ENCODE measurements around the gene RB1.

RB1 gene

GRCh38 chr13:48316826-48317510 lies 13.4 kb downstream of the RB1 start:
- FAIRE-seq: no peak

GRCh38 chr13:48317511-48318376 lies 14.2 kb downstream of the RB1 start:
- no peak for DNase-seq (ENCODE audit: insufficient read length, low spot score)
- FAIRE-seq: no peak
- TF ChIP-seq PAX5 (IDR thresholded peaks at IDR 0.05; ENCODE audit: insufficient read depth, low read length, severe bottlenecking) (no peak), POU2F2 (IDR thresholded peaks at IDR 0.05; ENCODE audit: low read depth, low read length) (no peak), POLR2A (IDR thresholded peaks at IDR 0.05; ENCODE audit: low read depth, low read length) (no peak; the same call in 1 of the 2 replicates), TAF1 (IDR thresholded peaks at IDR 0.05; ENCODE audit: low read depth, low read length) (no peak), SPI1 (IDR thresholded peaks at IDR 0.05; ENCODE audit: low read depth, low read length) (no peak), POLR2AphosphoS5 (IDR thresholded peaks at IDR 0.05; ENCODE audit: low read depth, low read length) (no peak)

More at GRCh38 chr13:48316826-48317510, 13.4 kb downstream of the RB1 start:
- no peak for DNase-seq (ENCODE audit: insufficient read length, low spot score)
- TF ChIP-seq PAX5 (IDR thresholded peaks at IDR 0.05; ENCODE audit: insufficient read depth, low read length, severe bottlenecking) (no peak), SPI1 (IDR thresholded peaks at IDR 0.05; ENCODE audit: low read depth, low read length) (no peak), POLR2AphosphoS5 (IDR thresholded peaks at IDR 0.05; ENCODE audit: low read depth, low read length) (no peak), POLR2A (IDR thresholded peaks at IDR 0.05; ENCODE audit: low read depth, low read length) (no peak), TAF1 (IDR thresholded peaks at IDR 0.05; ENCODE audit: low read depth, low read length) (no peak), POU2F2 (IDR thresholded peaks at IDR 0.05; ENCODE audit: low read depth, low read length) (no peak)

- FAIRE-seq: no peak
- TF ChIP-seq PAX5 (IDR thresholded peaks at IDR 0.05; ENCODE audit: insufficient read depth, low read length, severe bottlenecking): no peak
- TF ChIP-seq POU2F2 (IDR thresholded peaks at IDR 0.05; ENCODE audit: low read depth, low read length): no peak
- no peak for DNase-seq (ENCODE audit: insufficient read length, low spot score)
Observed at GRCh38 chr13:48318377-48318811, 14.8 kb downstream of the RB1 start.

- no peak for FAIRE-seq
- no peak for TF ChIP-seq SPI1 (IDR thresholded peaks at IDR 0.05; ENCODE audit: low read depth, low read length)
- no peak for TF ChIP-seq POU2F2 (IDR thresholded peaks at IDR 0.05; ENCODE audit: low read depth, low read length)
- TF ChIP-seq POLR2A (IDR thresholded peaks at IDR 0.05; ENCODE audit: low read depth, low read length): no peak
- TF ChIP-seq POLR2AphosphoS5 (IDR thresholded peaks at IDR 0.05; ENCODE audit: low read depth, low read length): no peak
- no peak for TF ChIP-seq TAF1 (IDR thresholded peaks at IDR 0.05; ENCODE audit: low read depth, low read length)
- TF ChIP-seq PAX5 (IDR thresholded peaks at IDR 0.05; ENCODE audit: insufficient read depth, low read length, severe bottlenecking): no peak
- DNase-seq (ENCODE audit: insufficient read length, low spot score): no peak
Observed at GRCh38 chr13:48318821-48319511, 15.4 kb downstream of the RB1 start.

GRCh38 chr13:48319531-48320398 lies 16.2 kb downstream of the RB1 start:
- FAIRE-seq (no peak), DNase-seq (ENCODE audit: insufficient read length, low spot score) (no peak)
- TF ChIP-seq POLR2AphosphoS5 (IDR thresholded peaks at IDR 0.05; ENCODE audit: low read depth, low read length) (no peak), POLR2A (IDR thresholded peaks at IDR 0.05; ENCODE audit: low read depth, low read length) (no peak), POU2F2 (IDR thresholded peaks at IDR 0.05; ENCODE audit: low read depth, low read length) (no peak), SPI1 (IDR thresholded peaks at IDR 0.05; ENCODE audit: low read depth, low read length) (no peak), PAX5 (IDR thresholded peaks at IDR 0.05; ENCODE audit: insufficient read depth, low read length, severe bottlenecking) (no peak), TAF1 (IDR thresholded peaks at IDR 0.05; ENCODE audit: low read depth, low read length) (no peak)

DNA sequence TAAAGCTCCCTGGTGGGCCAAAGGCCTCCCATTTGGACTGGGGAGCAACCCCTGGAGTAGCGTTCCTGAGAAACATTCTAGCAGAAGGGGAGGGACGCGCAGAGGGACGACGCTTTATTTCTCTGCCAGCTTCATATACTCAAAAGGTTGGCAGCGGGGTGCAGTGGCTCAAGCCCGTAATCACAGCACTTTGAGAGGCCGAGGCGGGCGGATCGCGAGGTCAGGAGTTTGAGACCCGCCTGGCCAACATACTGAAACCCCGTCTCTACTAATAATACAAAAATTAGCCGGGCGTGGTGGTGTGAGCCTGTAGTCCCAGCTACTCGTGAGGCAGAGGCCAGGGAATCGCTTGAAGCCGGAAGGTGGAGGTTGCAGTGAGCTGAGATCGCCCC lies 16.8 kb downstream of the RB1 start:
- no peak for TF ChIP-seq POLR2A (IDR thresholded peaks at IDR 0.05; ENCODE audit: low read depth, low read length)
- no peak for TF ChIP-seq PAX5 (IDR thresholded peaks at IDR 0.05; ENCODE audit: insufficient read depth, low read length, severe bottlenecking)
- no peak for TF ChIP-seq TAF1 (IDR thresholded peaks at IDR 0.05; ENCODE audit: low read depth, low read length)
- no peak for TF ChIP-seq POLR2AphosphoS5 (IDR thresholded peaks at IDR 0.05; ENCODE audit: low read depth, low read length)
- no peak for TF ChIP-seq SPI1 (IDR thresholded peaks at IDR 0.05; ENCODE audit: low read depth, low read length)
- TF ChIP-seq POU2F2 (IDR thresholded peaks at IDR 0.05; ENCODE audit: low read depth, low read length): no peak
- no peak for DNase-seq (ENCODE audit: insufficient read length, low spot score)
- no peak for FAIRE-seq

- DNase-seq (ENCODE audit: insufficient read length, low spot score) (no peak), FAIRE-seq (no peak)
- TF ChIP-seq POU2F2 (IDR thresholded peaks at IDR 0.05; ENCODE audit: low read depth, low read length): no peak
- no peak for TF ChIP-seq PAX5 (IDR thresholded peaks at IDR 0.05; ENCODE audit: insufficient read depth, low read length, severe bottlenecking)
- no peak for TF ChIP-seq POLR2AphosphoS5 (IDR thresholded peaks at IDR 0.05; ENCODE audit: low read depth, low read length)
- no peak for TF ChIP-seq TAF1 (IDR thresholded peaks at IDR 0.05; ENCODE audit: low read depth, low read length)
- no peak for TF ChIP-seq SPI1 (IDR thresholded peaks at IDR 0.05; ENCODE audit: low read depth, low read length)
- TF ChIP-seq POLR2A (IDR thresholded peaks at IDR 0.05; ENCODE audit: low read depth, low read length): no peak
Observed at GRCh38 chr13:48320891-48321510, 17.4 kb downstream of the RB1 start.

GRCh38 chr13:48322294-48322693 lies 18.7 kb downstream of the RB1 start:
- TF ChIP-seq POU2F2 (IDR thresholded peaks at IDR 0.05; ENCODE audit: low read depth, low read length) (no peak), POLR2A (IDR thresholded peaks at IDR 0.05; ENCODE audit: low read depth, low read length) (no peak), TAF1 (IDR thresholded peaks at IDR 0.05; ENCODE audit: low read depth, low read length) (no peak), SPI1 (IDR thresholded peaks at IDR 0.05; ENCODE audit: low read depth, low read length) (no peak), PAX5 (IDR thresholded peaks at IDR 0.05; ENCODE audit: insufficient read depth, low read length, severe bottlenecking) (no peak), POLR2AphosphoS5 (IDR thresholded peaks at IDR 0.05; ENCODE audit: low read depth, low read length) (no peak)
- FAIRE-seq: no peak
- no peak for DNase-seq (ENCODE audit: insufficient read length, low spot score)
